ENCODE measurements around the gene PCP4L1. TPM values are rescaled to one million over a fixed set of nuclear protein-coding genes. Genes with fewer than 3 reads are reported as not detected.

PCP4L1 gene
- total and polyA plus RNA-seq, 2 experiments from 2014 or later: not detected

- no peaks in the 10 kb centered on the region for H3K9me2 ChIP-seq (ENCODE audit: insufficient read depth)
- 62 to 68% methylated on average over 5 of the region's 5 CpGs for WGBS, 2 experiments (ENCODE audit: low coverage in 1 of 2, low lambda C conversion rate in 2 of 2, missing lambda C conversion rate in 2 of 2)
- H3F3A ChIP-seq (ENCODE audit: insufficient read depth): no peaks in the 10 kb centered on the region
- H3K79me2 ChIP-seq (ENCODE audit: insufficient read depth): no peaks in the 10 kb centered on the region
- H3K27me3 ChIP-seq (replicated peaks; ENCODE audit: insufficient read depth): peaks cover 18% of the 10 kb centered on the region
- no peak overlapping the region for H3K4me2 ChIP-seq (ENCODE audit: unreplicated experiment)
- TF ChIP-seq EZH2phosphoT487 (IDR thresholded peaks at IDR 0.05; ENCODE audit: insufficient read depth, low read depth) (no peak), EZH2 (IDR thresholded peaks at IDR 0.05; ENCODE audit: insufficient read depth, poor library complexity, severe bottlenecking) (no peak)
- H3K4me3 ChIP-seq: no peak overlapping the region
- no peak for DNase-seq
- in situ Hi-C loops (cut with MboI): no loop called here
- H3K4me1 ChIP-seq (ENCODE audit: insufficient read depth): no peaks in the 10 kb centered on the region
- H4K20me1 ChIP-seq (ENCODE audit: insufficient read depth): no peaks in the 10 kb centered on the region
- no peaks in the 10 kb centered on the region for H3K36me3 ChIP-seq (ENCODE audit: low read depth)
- H3K27ac ChIP-seq: no peak overlapping the region
- no peaks in the 10 kb centered on the region for H3K9me3 ChIP-seq (ENCODE audit: low read depth)
- no peak overlapping the region for H3K9ac ChIP-seq
- H2AFZ ChIP-seq: no peak overlapping the region
Measured at GRCh38 chr1:161285521-161285920, 27.0 kb downstream of the PCP4L1 start.

DNA sequence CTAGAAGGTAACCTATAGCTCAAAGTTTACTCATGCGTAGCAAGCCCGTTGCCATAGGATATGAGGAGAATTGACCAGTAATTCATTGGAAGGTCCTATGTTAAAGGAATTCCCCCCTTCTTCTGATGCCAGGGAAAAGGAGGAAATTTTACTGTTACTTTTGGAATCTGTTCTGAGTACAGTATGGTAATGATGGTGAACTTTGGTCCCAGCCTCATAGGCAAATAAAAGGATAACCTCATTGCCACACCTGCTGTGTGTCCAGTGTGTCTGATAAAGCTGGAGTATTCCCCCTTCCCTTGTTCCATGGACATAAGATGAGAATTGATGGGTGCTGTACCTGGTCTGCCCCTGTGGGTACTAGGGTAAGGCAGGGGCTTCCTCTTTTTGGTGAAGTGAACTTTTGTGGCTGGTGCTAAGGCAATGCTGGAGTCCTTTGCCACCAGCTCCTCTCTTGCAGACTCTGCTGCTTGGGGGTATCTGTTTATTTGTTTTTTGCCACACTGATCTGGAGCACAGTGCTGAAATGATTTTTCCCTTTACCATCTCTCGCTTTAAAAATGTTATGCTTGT lies 29.0 kb downstream of the PCP4L1 start:
- Histone ChIP-seq H2AFZ (no peak overlapping the region), H3K36me3 (ENCODE audit: low read depth) (no peaks in the 10 kb centered on the region), H3F3A (ENCODE audit: insufficient read depth) (no peaks in the 10 kb centered on the region), H3K4me1 (ENCODE audit: insufficient read depth) (no peaks in the 10 kb centered on the region), H3K79me2 (ENCODE audit: insufficient read depth) (no peaks in the 10 kb centered on the region), H3K27ac (no peak overlapping the region), H3K4me3 (no peak overlapping the region), H4K20me1 (ENCODE audit: insufficient read depth) (no peaks in the 10 kb centered on the region), H3K9me2 (ENCODE audit: insufficient read depth) (no peaks in the 10 kb centered on the region), H3K9ac (no peak overlapping the region), H3K9me3 (ENCODE audit: low read depth) (no peaks in the 10 kb centered on the region), H3K4me2 (ENCODE audit: unreplicated experiment) (no peak overlapping the region), H3K27me3 (replicated peaks; ENCODE audit: insufficient read depth) (peaks cover 18% of the 10 kb centered on the region)
- 78 to 79% methylated on average over 3 of the region's 3 CpGs for WGBS, 2 experiments (ENCODE audit: low coverage in 1 of 2, low lambda C conversion rate in 2 of 2, missing lambda C conversion rate in 2 of 2)
- in situ Hi-C loops (cut with MboI): no loop called here
- TF ChIP-seq EZH2phosphoT487 (IDR thresholded peaks at IDR 0.05; ENCODE audit: insufficient read depth, low read depth) (no peak), EZH2 (IDR thresholded peaks at IDR 0.05; ENCODE audit: insufficient read depth, poor library complexity, severe bottlenecking) (no peak)
- no peak for DNase-seq

- no peaks in the 10 kb centered on the region for H3F3A ChIP-seq (ENCODE audit: insufficient read depth)
- no peak overlapping the region for H3K9ac ChIP-seq
- no peak overlapping the region for H2AFZ ChIP-seq
- no peak overlapping the region for H3K4me3 ChIP-seq
- H3K36me3 ChIP-seq (ENCODE audit: low read depth): no peaks in the 10 kb centered on the region
- WGBS, 2 experiments (ENCODE audit: low coverage in 1 of 2, low lambda C conversion rate in 2 of 2, missing lambda C conversion rate in 2 of 2): 80 to 94% methylated on average over 1 of the region's 1 CpG
- no peaks in the 10 kb centered on the region for H3K27me3 ChIP-seq (replicated peaks; ENCODE audit: insufficient read depth)
- no peaks in the 10 kb centered on the region for H3K79me2 ChIP-seq (ENCODE audit: insufficient read depth)
- H3K4me2 ChIP-seq (ENCODE audit: unreplicated experiment): no peak overlapping the region
- DNase-seq: no peak
- no peaks in the 10 kb centered on the region for H3K4me1 ChIP-seq (ENCODE audit: insufficient read depth)
- H3K27ac ChIP-seq: no peak overlapping the region
- H3K9me3 ChIP-seq (ENCODE audit: low read depth): no peaks in the 10 kb centered on the region
- TF ChIP-seq EZH2 (IDR thresholded peaks at IDR 0.05; ENCODE audit: insufficient read depth, poor library complexity, severe bottlenecking): no peak
- TF ChIP-seq EZH2phosphoT487 (IDR thresholded peaks at IDR 0.05; ENCODE audit: insufficient read depth, low read depth): no peak
- in situ Hi-C loops (cut with MboI): no loop called here
- H3K9me2 ChIP-seq (ENCODE audit: insufficient read depth): no peaks in the 10 kb centered on the region
- no peaks in the 10 kb centered on the region for H4K20me1 ChIP-seq (ENCODE audit: insufficient read depth)
Measured at GRCh38 chr1:161290779-161291178, 32.2 kb downstream of the PCP4L1 start.

DNA sequence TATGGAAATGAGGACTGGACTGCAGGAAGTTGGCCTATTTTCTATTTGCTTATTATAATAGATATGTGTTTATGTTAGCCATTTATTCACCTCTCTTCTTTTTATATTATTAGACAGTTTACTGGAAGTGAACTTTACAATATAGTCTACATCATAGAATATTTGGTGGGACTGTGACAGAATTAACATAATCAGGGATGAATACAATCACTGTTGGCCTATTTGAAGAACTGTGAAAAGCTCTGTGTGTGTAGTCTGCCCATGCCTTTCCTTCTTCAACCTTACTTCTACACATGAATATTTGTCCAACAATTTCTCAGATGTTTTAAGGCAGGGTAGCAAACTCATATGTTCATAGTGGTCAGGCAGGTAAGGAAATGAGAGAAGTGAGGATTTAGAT lies 38.9 kb downstream of the PCP4L1 start:
- H3K9me3 ChIP-seq (ENCODE audit: low read depth): no peaks in the 10 kb centered on the region
- no peak overlapping the region for H3K9ac ChIP-seq
- DNase-seq: no peak
- no peak overlapping the region for H2AFZ ChIP-seq
- no peak overlapping the region for H3K4me3 ChIP-seq
- no peaks in the 10 kb centered on the region for H3F3A ChIP-seq (ENCODE audit: insufficient read depth)
- no peaks in the 10 kb centered on the region for H4K20me1 ChIP-seq (ENCODE audit: insufficient read depth)
- no peaks in the 10 kb centered on the region for H3K36me3 ChIP-seq (ENCODE audit: low read depth)
- H3K9me2 ChIP-seq (ENCODE audit: insufficient read depth): no peaks in the 10 kb centered on the region
- TF ChIP-seq EZH2phosphoT487 (IDR thresholded peaks at IDR 0.05; ENCODE audit: insufficient read depth, low read depth) (no peak), EZH2 (IDR thresholded peaks at IDR 0.05; ENCODE audit: insufficient read depth, poor library complexity, severe bottlenecking) (no peak)
- in situ Hi-C loops (cut with MboI): no loop called here
- no peak overlapping the region for H3K27ac ChIP-seq
- no peaks in the 10 kb centered on the region for H3K27me3 ChIP-seq (replicated peaks; ENCODE audit: insufficient read depth)
- no peaks in the 10 kb centered on the region for H3K79me2 ChIP-seq (ENCODE audit: insufficient read depth)
- no peaks in the 10 kb centered on the region for H3K4me1 ChIP-seq (ENCODE audit: insufficient read depth)
- H3K4me2 ChIP-seq (ENCODE audit: unreplicated experiment): no peak overlapping the region

DNA sequence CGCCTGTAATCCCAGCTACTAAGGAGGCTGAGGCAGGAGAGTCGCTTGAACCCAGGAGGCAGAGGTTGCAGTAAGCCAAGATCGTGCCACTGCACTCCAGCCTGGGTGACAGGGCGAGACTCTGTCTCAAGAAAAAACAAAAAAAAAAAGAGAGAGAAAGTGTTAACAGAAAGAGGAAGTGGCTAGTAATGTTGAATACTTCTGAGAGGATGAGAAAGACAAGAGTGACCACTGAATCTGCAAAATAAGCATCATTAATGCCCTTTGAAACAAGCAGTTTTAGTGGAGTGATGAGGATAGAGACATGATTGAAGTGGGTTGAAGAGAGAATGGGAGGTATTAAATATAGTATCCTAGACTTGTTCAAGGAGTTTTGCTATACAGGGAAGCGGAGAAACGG lies 39.6 kb downstream of the PCP4L1 start:
- in situ Hi-C loops (cut with MboI): no loop called here
- H3K4me1 ChIP-seq (ENCODE audit: insufficient read depth): no peaks in the 10 kb centered on the region
- no peaks in the 10 kb centered on the region for H3K36me3 ChIP-seq (ENCODE audit: low read depth)
- no peaks in the 10 kb centered on the region for H3K79me2 ChIP-seq (ENCODE audit: insufficient read depth)
- TF ChIP-seq EZH2phosphoT487 (IDR thresholded peaks at IDR 0.05; ENCODE audit: insufficient read depth, low read depth) (no peak), EZH2 (IDR thresholded peaks at IDR 0.05; ENCODE audit: insufficient read depth, poor library complexity, severe bottlenecking) (no peak)
- no peaks in the 10 kb centered on the region for H3K27me3 ChIP-seq (replicated peaks; ENCODE audit: insufficient read depth)
- no peak overlapping the region for H2AFZ ChIP-seq
- H3K9ac ChIP-seq: no peak overlapping the region
- no peaks in the 10 kb centered on the region for H4K20me1 ChIP-seq (ENCODE audit: insufficient read depth)
- H3K9me3 ChIP-seq (ENCODE audit: low read depth): no peaks in the 10 kb centered on the region
- H3K4me2 ChIP-seq (ENCODE audit: unreplicated experiment): no peak overlapping the region
- no peak for DNase-seq
- WGBS, 2 experiments (ENCODE audit: low coverage in 1 of 2, low lambda C conversion rate in 2 of 2, missing lambda C conversion rate in 2 of 2): 95 to 96% methylated on average over 6 of the region's 6 CpGs
- no peaks in the 10 kb centered on the region for H3K9me2 ChIP-seq (ENCODE audit: insufficient read depth)
- H3F3A ChIP-seq (ENCODE audit: insufficient read depth): no peaks in the 10 kb centered on the region
- H3K4me3 ChIP-seq: no peak overlapping the region
- H3K27ac ChIP-seq: no peak overlapping the region

Data from GM23248 (cell line).